Motor neuron (in vitro differentiated cells): ENCODE measurements around the gene HSD11B1. TPM values are rescaled to one million over a fixed set of nuclear protein-coding genes. Genes with fewer than 3 reads are reported as not detected.

Source experiments
- ATAC-seq, 8 experiments: fragments of 200-7000 bp; cut with Tn5 transposase; replicated peaks in 6 of 8; 2 replicates each; pipeline ENCODE4 v1.8.0; 2021; ENCODE audit warnings: mild to moderate bottlenecking in 8 of 8, moderate library complexity in 8 of 8
- H3K27ac ChIP-seq, 2 donors: fragments of 250-450 bp; sonication (Bioruptor Pico); 2 replicates each; pipeline ENCODE4 v1.9.0; 2021; ENCODE audit warnings: antibody characterized with exemption in 2 of 2, mild to moderate bottlenecking in 2 of 2, moderate library complexity in 1 of 2
- H3K4me1 ChIP-seq, 2 donors: fragments of 250-450 bp; sonication (Bioruptor Pico); replicated peaks in 1 of 2; 2 replicates each; pipeline ENCODE4 v1.6.1; 2021; ENCODE audit warnings: antibody characterized with exemption in 2 of 2, mild to moderate bottlenecking in 2 of 2, moderate library complexity in 1 of 2
- H3K4me3 ChIP-seq, 5 donors: fragments of 250-450 bp; sonication (Bioruptor Pico); 2 replicates each; pipeline ENCODE4 v1.9.0; 2021; ENCODE audit warnings: antibody characterized with exemption in 5 of 5, mild to moderate bottlenecking in 5 of 5, moderate library complexity in 4 of 5
- WGBS, 10 experiments: fragments of 450-650 bp; shearing (Covaris generic); methylation state at CpG; one replicate each; pipeline ENCODE4 v1.0.0; 2022; 5-methylcytosine and 5-hydroxymethylcytosine counted together
- in situ Hi-C, 9 experiments: fragments of 400-800 bp; cut with MboI; loops; one replicate each; pipeline ENCODE4 v1.15.0; 2021; ENCODE audit warnings: low sequenced_read_pairs in 9 of 9, low pct_unique_long_range_greater_than_20kb in 2 of 9; ENCODE audit not compliant: unreplicated experiment in 9 of 9
- total RNA-seq, 8 experiments: library from RNA; unstranded; fragments of 300-600 nt; gene quantifications; 2 replicates each; pipeline versions ENCODE4 v1.2.3 to v1.2.4, GENCODE V29; 2022

Gene HSD11B1
- total RNA-seq, 8 experiments from 2014 or later = 0.63 to 114 (median 2.8) TPM; not detected in 5

DNA sequence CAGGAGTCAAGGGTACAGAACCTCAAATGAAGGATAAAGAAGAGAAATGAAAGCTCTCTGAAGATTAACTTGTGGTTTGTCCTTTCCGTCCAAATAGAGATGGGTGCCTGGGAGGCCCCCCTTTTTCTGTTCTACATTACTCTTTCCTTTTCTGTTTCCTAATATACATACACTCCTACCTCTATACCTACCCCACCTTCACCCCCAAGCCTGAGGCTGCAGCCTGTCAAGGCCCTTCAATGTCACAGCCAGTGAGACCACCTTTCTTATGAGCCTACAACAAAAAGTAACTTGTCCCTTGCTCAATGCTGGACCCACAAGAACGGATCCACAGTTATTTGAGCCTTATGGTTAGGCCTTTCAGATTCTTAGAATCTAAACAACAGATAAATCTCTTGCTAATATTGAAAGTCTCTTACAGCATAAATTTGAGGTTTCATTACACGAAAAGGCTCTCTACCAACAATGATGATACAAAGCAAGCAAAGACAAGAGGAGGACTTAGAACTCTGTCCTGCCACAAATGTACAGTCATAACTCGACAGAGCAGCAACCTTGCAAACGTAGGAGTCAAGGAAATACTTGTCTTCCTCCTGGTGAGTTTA, 47.1 kb downstream of the HSD11B1 start:
- H3K4me1 ChIP-seq = peaks cover 0 to 4% of the 10 kb centered on the region in 2 donors
- H3K4me3 ChIP-seq = no peak overlapping the region
- ATAC-seq = no peak
- H3K27ac ChIP-seq = no peak overlapping the region
- 17 to 100% (median 57%) methylated on average over 1 to 5 of the region's 5 CpGs for WGBS, 10 experiments
- in situ Hi-C loops = no loop called here

DNA sequence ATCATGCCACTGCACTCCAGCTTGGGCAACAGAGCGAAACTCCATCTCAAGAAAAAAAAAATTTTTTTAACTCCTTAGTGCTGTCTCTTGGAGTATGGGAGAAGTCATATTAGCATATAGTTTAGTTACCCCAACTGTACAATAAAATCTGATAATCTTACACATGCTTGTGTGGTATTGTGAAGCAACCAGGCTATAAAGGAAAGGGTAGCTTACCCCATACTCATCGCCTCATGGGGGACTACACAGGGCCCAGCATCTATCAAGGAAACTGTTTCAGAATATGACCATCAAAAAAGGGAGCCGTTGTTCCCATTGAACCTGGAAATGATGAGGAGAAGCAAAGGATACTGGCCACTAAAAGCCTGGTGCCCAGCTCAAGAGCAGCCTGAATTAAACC, 48.2 kb downstream of the HSD11B1 start:
- Histone ChIP-seq H3K27ac (no peak overlapping the region), H3K4me3 (no peak overlapping the region), H3K4me1 (no peaks in the 10 kb centered on the region)
- in situ Hi-C loops = no loop called here
- ATAC-seq = no peak
- 50 to 100% (median 80%) methylated on average over 1 to 3 of the region's 3 CpGs; no CpG with 5 or more reads in 2 of the 10 experiments for WGBS, 10 experiments

GRCh38 chr1:209755256-209755655, 50.6 kb downstream of the HSD11B1 start:
- whole genome bisulfite sequencing, 10 experiments = 29 to 90% (median 75%) methylated on average over 1 of the region's 1 CpG; no CpG with 5 or more reads in 1 of the 10 experiments
- Histone ChIP-seq H3K27ac (no peak overlapping the region), H3K4me3 (no peak overlapping the region), H3K4me1 (no peaks in the 10 kb centered on the region)
- in situ Hi-C loops = no loop called here
- no peak for ATAC-seq

- WGBS, 10 experiments = 60 to 100% (median 70%) methylated on average over 1 to 9 of the region's 10 CpGs; no CpG with 5 or more reads in 2 of the 10 experiments
- H3K4me3 ChIP-seq = no peak within 1 kb of the TSS
- H3K27ac ChIP-seq = no peak within 1 kb of the TSS
- in situ Hi-C loops = no loop called here
- ATAC-seq = no peak
- H3K4me1 ChIP-seq = no peaks in the 10 kb centered on the region
Measured at GRCh38 chr1:209755926-209756614, 51.4 kb downstream of the HSD11B1 start, which contains the start of gene TRAF3IP3. Gene TRAF3IP3, plus strand, starts transcription at chr1:209756053. Its CDS starts 3,987 bp downstream, at chr1:209760040.

DNA sequence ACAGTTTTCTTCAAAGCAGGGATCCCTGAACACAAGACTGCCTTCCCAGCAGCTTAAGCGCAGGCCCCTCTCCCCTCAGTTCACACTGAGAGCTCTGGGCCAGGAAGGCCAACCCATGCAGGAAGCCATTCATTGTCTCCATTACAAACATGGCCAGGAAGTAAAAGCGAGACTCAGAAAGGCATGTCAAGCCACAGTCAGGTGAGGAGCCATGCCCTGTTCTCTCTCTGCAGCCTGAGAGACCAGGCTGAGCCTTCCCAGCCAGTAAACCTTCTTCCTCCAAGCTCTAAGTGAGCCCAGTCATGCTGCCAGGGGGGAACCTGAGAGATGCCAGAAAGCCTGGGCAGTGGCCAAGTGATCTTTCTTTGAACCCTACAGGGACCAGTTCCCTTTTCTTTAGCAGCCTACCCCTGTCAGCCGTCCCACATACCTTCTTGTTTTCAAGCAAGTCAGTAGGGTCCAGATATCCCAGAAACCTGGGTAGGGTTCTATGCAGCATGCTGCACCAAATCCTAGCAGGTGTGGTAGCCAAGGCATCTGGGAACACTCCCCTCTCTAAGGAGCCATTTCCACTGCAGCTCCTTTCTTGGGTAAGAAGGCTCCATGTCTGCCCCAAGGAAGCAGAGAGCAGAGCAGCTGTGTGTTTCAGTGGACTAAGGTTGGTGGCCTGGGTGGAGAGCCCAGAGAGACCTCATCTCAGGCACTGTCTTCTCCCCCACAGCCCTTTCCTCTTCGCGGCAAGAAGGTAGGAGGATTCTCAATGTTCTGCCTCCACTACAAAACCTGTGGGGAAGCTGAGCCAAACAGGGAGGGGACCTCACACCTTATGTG, 52.2 kb downstream of the HSD11B1 start:
- H3K4me1 ChIP-seq = no peaks in the 10 kb centered on the region
- no peak for ATAC-seq
- no peak overlapping the region for H3K4me3 ChIP-seq
- in situ Hi-C loops = no loop called here
- H3K27ac ChIP-seq = no peak overlapping the region
- 0 to 100% (median 80%) methylated on average over 1 to 5 of the region's 5 CpGs; no CpG with 5 or more reads in 1 of the 10 experiments for WGBS, 10 experiments

- H3K4me3 ChIP-seq = no peak overlapping the region
- ATAC-seq = no peak
- H3K27ac ChIP-seq = no peak overlapping the region
- in situ Hi-C loops = no loop called here
- WGBS, 10 experiments = 0 to 47% (median 29%) methylated on average over 1 to 3 of the region's 3 CpGs; no CpG with 5 or more reads in 5 of the 10 experiments
- no peaks in the 10 kb centered on the region for H3K4me1 ChIP-seq
Measured at GRCh38 chr1:209758400-209758799, 53.8 kb downstream of the HSD11B1 start.

GRCh38 chr1:209759829-209760359, 55.2 kb downstream of the HSD11B1 start:
- Histone ChIP-seq H3K27ac (no peak overlapping the region), H3K4me1 (no peaks in the 10 kb centered on the region), H3K4me3 (no peak overlapping the region)
- WGBS, 10 experiments = 40 to 86% (median 79%) methylated on average over 1 to 7 of the region's 12 CpGs; no CpG with 5 or more reads in 4 of the 10 experiments
- in situ Hi-C loops = no loop called here
- no peak for ATAC-seq

- Histone ChIP-seq H3K27ac (no peak overlapping the region), H3K4me3 (no peak overlapping the region), H3K4me1 (no peaks in the 10 kb centered on the region)
- no peak for ATAC-seq
- in situ Hi-C loops = no loop called here
Measured at GRCh38 chr1:209761011-209761635, 56.5 kb downstream of the HSD11B1 start.

DNA sequence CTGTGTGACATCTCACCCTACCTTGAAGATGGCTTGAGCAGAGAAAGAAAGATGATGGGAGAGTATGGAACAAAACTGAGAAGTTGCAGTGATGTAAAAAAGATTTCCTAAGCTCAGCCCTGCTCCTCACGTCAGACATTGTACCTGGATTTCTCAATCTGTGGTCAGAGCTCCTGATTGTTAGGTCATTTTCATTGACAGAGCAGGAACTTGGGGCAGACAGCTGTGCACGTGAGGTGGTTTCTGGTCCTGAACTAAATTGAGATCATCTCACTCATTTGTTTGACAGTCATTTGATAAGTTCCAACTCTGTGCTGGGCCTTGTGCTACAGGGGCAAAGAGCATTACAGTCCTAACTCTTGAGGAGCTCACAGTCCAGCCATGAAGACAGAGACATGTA, 61.4 kb downstream of the HSD11B1 start:
- Histone ChIP-seq H3K27ac (no peak overlapping the region), H3K4me1 (no peaks in the 10 kb centered on the region), H3K4me3 (no peak overlapping the region)
- no peak for ATAC-seq
- 17 to 86% (median 73%) methylated on average over 1 to 2 of the region's 2 CpGs; no CpG with 5 or more reads in 2 of the 10 experiments for WGBS, 10 experiments
- in situ Hi-C loops = no loop called here

GRCh38 chr1:209767096-209767495, 62.5 kb downstream of the HSD11B1 start:
- no peak overlapping the region for H3K4me3 ChIP-seq
- no peak for ATAC-seq
- H3K27ac ChIP-seq = no peak overlapping the region
- no peaks in the 10 kb centered on the region for H3K4me1 ChIP-seq
- in situ Hi-C loops = no loop called here

GRCh38 chr1:209767706-209768105, 63.1 kb downstream of the HSD11B1 start:
- Histone ChIP-seq H3K27ac (no peak overlapping the region), H3K4me3 (no peak overlapping the region), H3K4me1 (no peaks in the 10 kb centered on the region)
- no peak for ATAC-seq
- in situ Hi-C loops = no loop called here

DNA sequence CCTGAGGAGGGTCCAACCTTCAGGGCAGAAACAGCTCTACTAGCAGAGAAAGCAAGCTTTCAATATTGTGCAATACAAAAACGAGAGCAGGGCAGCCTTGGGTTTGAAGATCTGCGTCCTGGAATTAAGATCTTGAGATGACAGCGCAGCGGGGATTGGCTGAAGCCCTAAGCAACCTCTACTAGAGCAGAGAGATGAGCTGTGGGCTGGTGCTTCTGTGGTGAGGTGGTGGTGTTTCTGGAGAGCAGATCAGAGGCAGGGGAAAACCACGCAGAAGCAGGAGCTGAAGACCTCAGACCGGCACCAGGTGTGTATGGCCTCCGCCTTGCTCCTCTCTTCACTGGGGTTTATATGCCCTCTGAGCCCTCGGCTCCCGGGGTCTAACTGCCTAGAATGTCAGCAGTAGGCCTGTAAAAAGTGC, 63.7 kb downstream of the HSD11B1 start:
- in situ Hi-C loops = no loop called here
- no peak for ATAC-seq
- H3K4me1 ChIP-seq = no peaks in the 10 kb centered on the region
- no peak overlapping the region for H3K27ac ChIP-seq
- no peak overlapping the region for H3K4me3 ChIP-seq
- WGBS, 10 experiments = 78 to 100% (median 91%) methylated on average over 1 to 9 of the region's 9 CpGs; no CpG with 5 or more reads in 4 of the 10 experiments
